Heart right ventricle (tissue), 16 donors: ENCODE data around the gene TOMM40L. TPM values are rescaled to one million over a fixed set of nuclear protein-coding genes. Genes with fewer than 3 reads are reported as not detected.

Experiments
- ATAC-seq, 8 donors: fragments of 200-7000 bp; cut with Tn5 transposase; one replicate each; pipeline ENCODE4 v1.9.1; 2020; ENCODE audit warnings: mild to moderate bottlenecking in 8 of 8, moderate library complexity in 8 of 8, moderate number of reproducible peaks in 1 of 8
- DNase-seq, 2 donors: peaks; one replicate each; pipeline ENCODE4 v3.0.0-alpha.2; 2020
- H3K27ac ChIP-seq, 10 donors: fragments of 200-600 bp; sonication (generic) in 2 of 10; one replicate each; pipeline versions ENCODE4 v1.5.0 to v1.8.0; 2020 to 2022; ENCODE audit warnings: mild to moderate bottlenecking in 3 of 10
- H3K27me3 ChIP-seq, 7 donors: fragments of 200-600 bp; one replicate each; pipeline ENCODE4 v1.8.0; 2021 to 2022; ENCODE audit warnings: mild to moderate bottlenecking in 2 of 7
- H3K36me3 ChIP-seq, 9 donors: fragments of 200-600 bp; sonication (generic) in 1 of 9; one replicate each; pipeline versions ENCODE4 v1.5.0 to v1.8.0; 2020 to 2022; ENCODE audit warnings: mild to moderate bottlenecking in 2 of 9
- H3K4me1 ChIP-seq, 9 donors: fragments of 200-600 bp; sonication (generic) in 1 of 9; one replicate each; pipeline versions ENCODE4 v1.5.0 to v1.8.0; 2020 to 2022; ENCODE audit warnings: mild to moderate bottlenecking in 4 of 9
- H3K4me3 ChIP-seq, 10 donors: fragments of 200-600 bp; sonication (generic) in 2 of 10; one replicate each; pipeline versions ENCODE4 v1.5.0 to v1.8.0; 2020 to 2022; ENCODE audit warnings: mild to moderate bottlenecking in 7 of 10, moderate library complexity in 2 of 10
- H3K9me3 ChIP-seq, 11 donors: fragments of 200-600 bp in 10 of 11; sonication (generic) in 2 of 11; one replicate each; pipeline versions ENCODE4 v1.5.0 to v1.8.0; 2013 to 2022; ENCODE audit warnings: mild to moderate bottlenecking in 2 of 11, control low read depth in 1 of 11, moderate library complexity in 1 of 11
- WGBS, 2 donors: extraction: QIAGEN DNeasy Blood & Tissue Kit; methylation state at CpG; one replicate each; pipeline ENCODE4 v1.1.7; 2013; ENCODE audit warnings: inconsistent platforms in 1 of 2; 5-methylcytosine and 5-hydroxymethylcytosine counted together
- intact Hi-C, 10 donors: fragments of 100-400 bp; cut with DNase I; formaldehyde crosslinking; loops; one replicate each; pipeline versions ENCODE4 v1.11.1 to v1.14.2; 2022
- polyA plus RNA-seq, 2 donors: library from polyadenylated mRNA; stranded (reverse); fragments of 200-250 nt; gene quantifications; one replicate each; pipeline ENCODE4 v1.2.3, GENCODE V29; 2013
- total RNA-seq, 10 donors: library from RNA; stranded (reverse); fragmentation: NEBNext Ultra II Directional in 3 of 10; extraction: Animal tissue kit (Norgen Biotek cat#: 25700) in 3 of 10; gene quantifications; one replicate each; pipeline versions ENCODE4 v1.2.1 to v1.2.4, GENCODE V29; 2021 to 2023
- TF ChIP-seq, protein P1 (sequence below), 9 donors: fragments of 200-600 bp; sonication (generic) in 2 of 9; IDR thresholded peaks; one replicate each; pipeline versions ENCODE4 v1.5.0 to v1.8.0; 2021 to 2022; ENCODE audit warnings: antibody characterized with exemption in 9 of 9, mild to moderate bottlenecking in 5 of 9, moderate library complexity in 1 of 9
- donor health status: Arrhythmogenic right ventricular cardiomyopathy.
- donor health status: ischemic (EF 13 %, LVEDD 7.1; RV severe dilation, severe dysfunction).
- donor health status: healthy with polysubstance abuse.
- donor health status: DM: no; HTN: yes; CAD: no.
- donor health status: DM: no; HTN: no; CAD: no.
- donor health status: ischemic (EF 25% LVEDD 6.9; RV normal size, moderate dysfunction).
- donor health status: ischemic (EF 25% LVEDD 5.7; RV mildly dilated, moderate dysfunction).
- donor health status: healthy.
- donor health status: DM: yes; HTN: yes; CAD: no.
- donor health status: Ischemic cardiomyopathy.
- donor health status: ischemic (EF 35%, LVEDD 5.7; RV mildly dilated, moderate dysfunction).
- donor health status: nonischemic (EF 11% LVEDD 7.7; RV severe dilation, severe dysfunction).
- donor health status: DM: yes; HTN: yes; CAD: no.
- donor health status: PGD.
- donor health status: ischemic (EF 29% LVEDD 5.4; RV normal size, mild dysfunction).
- donor health status: nonischemic (EF 23%, LVEDD 6.1; RV moderate dilation, normal function).

The TOMM40L gene
- total and polyA plus RNA-seq, 12 donors: 17.6 to 37.6 (median 32.8) TPM

DNA sequence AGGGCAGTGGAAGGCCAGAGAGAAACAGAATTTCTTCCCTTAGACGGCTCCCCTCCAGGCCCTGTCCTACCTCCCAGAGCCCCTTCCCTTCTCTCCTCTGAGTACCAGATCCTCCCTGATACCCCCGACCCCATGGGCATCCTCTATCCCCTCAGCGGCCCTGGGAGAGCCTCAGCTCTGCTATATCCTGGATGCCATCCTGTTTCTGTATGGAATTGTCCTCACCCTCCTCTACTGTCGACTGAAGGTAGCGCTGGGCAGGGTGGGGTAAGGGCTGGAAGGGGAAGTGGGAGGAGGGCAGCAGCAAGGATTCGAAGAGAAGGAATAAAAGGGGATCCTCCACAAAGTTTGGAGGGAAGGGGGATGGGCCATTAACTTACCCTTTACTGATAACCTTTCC lies 8.0 kb upstream of the TOMM40L start:
- peak overlapping the region in 5 of 10 donors; percentile 13 to 95 (median 74) for H3K27ac ChIP-seq
- intact Hi-C loops: no loop called here
- WGBS, 2 donors: 59 to 68% methylated on average over 6 of the region's 6 CpGs
- H3K27me3 ChIP-seq: no peaks in the 10 kb centered on the region
- no peak for DNase-seq
- TF ChIP-seq, protein P1, sequence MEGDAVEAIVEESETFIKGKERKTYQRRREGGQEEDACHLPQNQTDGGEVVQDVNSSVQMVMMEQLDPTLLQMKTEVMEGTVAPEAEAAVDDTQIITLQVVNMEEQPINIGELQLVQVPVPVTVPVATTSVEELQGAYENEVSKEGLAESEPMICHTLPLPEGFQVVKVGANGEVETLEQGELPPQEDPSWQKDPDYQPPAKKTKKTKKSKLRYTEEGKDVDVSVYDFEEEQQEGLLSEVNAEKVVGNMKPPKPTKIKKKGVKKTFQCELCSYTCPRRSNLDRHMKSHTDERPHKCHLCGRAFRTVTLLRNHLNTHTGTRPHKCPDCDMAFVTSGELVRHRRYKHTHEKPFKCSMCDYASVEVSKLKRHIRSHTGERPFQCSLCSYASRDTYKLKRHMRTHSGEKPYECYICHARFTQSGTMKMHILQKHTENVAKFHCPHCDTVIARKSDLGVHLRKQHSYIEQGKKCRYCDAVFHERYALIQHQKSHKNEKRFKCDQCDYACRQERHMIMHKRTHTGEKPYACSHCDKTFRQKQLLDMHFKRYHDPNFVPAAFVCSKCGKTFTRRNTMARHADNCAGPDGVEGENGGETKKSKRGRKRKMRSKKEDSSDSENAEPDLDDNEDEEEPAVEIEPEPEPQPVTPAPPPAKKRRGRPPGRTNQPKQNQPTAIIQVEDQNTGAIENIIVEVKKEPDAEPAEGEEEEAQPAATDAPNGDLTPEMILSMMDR (IDR thresholded peaks at IDR 0.05): no peak
- H3K4me3 ChIP-seq: peak overlapping the region in 3 of 10 donors; percentile 5 to 62 (median 19)
- ATAC-seq: peak in 2 of 8 donors; percentile 1 to 16
- peaks cover 0 to 50% (median 18%) of the 10 kb centered on the region in 9 donors for H3K36me3 ChIP-seq
- H3K9me3 ChIP-seq: no peaks in the 10 kb centered on the region
- peaks cover 0 to 48% (median 4%) of the 10 kb centered on the region in 9 donors for H3K4me1 ChIP-seq

DNA sequence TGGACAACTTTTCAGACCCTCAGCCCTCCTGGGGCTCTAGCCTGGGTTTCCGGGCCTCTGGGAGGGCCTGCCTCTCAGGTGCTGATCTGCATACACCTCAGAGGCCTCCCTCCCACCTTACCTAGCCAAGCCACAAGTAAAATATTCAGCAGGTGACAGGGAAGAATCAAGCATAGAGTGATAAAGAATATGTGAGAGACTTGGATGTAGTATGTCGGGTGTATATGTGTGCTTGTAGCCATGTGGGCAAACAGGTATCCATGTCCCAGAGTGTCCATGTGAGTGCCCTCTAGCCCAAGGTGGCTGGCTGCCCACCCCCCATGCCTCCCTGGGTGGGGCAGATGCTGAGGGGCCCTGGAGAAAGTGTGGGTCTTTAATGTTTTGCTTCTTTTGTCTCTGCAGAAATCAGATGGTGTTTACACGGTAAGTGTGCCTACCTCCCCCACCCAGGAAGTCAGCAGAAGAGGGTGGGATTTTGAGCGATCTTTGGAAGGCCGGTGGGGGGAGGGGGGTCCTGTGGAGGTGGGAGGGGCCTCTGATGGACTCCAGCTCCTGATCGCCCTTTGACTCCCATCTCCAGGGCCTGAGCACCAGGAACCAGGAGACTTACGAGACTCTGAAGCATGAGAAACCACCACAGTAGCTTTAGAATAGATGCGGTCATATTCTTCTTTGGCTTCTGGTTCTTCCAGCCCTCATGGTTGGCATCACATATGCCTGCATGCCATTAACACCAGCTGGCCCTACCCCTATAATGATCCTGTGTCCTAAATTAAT lies 7.4 kb upstream of the TOMM40L start:
- Histone ChIP-seq H3K4me1 (peaks cover 0 to 44% (median 4%) of the 10 kb centered on the region in 9 donors), H3K9me3 (no peaks in the 10 kb centered on the region), H3K4me3 (peak overlapping the region in 1 of 10 donors; percentile 62), H3K27me3 (no peaks in the 10 kb centered on the region), H3K27ac (peak overlapping the region in 2 of 10 donors; percentile 9 to 95), H3K36me3 (peaks cover 0 to 44% (median 12%) of the 10 kb centered on the region in 9 donors)
- TF ChIP-seq, protein P1 (IDR thresholded peaks at IDR 0.05): no peak
- ATAC-seq (no peak), DNase-seq (no peak)
- WGBS, 2 donors: 75 to 80% methylated on average over 8 of the region's 8 CpGs
- intact Hi-C loops: no loop called here

DNA sequence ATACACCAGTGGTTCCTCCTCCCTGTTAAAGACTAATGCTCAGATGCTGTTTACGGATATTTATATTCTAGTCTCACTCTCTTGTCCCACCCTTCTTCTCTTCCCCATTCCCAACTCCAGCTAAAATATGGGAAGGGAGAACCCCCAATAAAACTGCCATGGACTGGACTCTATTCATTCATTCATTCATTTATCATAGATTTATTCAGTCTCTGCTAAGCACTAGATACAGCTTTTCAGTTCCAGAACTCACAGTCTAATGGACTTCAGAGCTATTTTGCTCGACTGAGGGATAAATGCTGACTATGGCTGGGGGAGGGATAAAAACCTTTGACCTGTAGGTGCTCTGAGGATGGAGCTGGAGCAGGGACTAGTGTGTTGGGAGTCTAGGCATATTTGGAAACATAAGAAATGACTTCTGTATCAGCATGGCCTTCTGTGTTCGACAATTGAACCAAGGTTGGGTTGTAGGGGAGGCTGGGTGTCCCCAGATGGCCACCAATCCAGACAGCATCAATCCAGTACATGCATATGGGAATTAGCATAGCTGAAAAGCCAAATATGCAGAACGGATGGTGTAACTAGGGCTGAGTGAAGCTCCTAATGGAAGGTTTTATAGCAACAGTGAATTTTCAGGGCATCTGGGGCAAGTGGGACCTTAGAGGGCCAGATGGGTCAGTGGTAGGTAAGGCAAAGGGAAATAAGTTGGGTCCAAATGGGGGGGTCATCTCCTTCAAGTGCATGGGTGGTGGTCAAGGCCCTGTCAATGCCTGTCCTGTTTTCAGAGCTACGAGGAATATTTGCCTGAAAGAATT lies 6.6 kb upstream of the TOMM40L start:
- no peaks in the 10 kb centered on the region for H3K27me3 ChIP-seq
- H3K4me1 ChIP-seq: peaks cover 0 to 37% (median 4%) of the 10 kb centered on the region in 9 donors
- no peak overlapping the region for H3K4me3 ChIP-seq
- H3K27ac ChIP-seq: no peak overlapping the region
- intact Hi-C loops: no loop called here
- WGBS, 2 donors: 90 to 92% methylated on average over 5 of the region's 5 CpGs
- H3K36me3 ChIP-seq: peaks cover 0 to 36% (median 5%) of the 10 kb centered on the region in 9 donors
- no peaks in the 10 kb centered on the region for H3K9me3 ChIP-seq
- no peak for DNase-seq
- TF ChIP-seq, protein P1 (IDR thresholded peaks at IDR 0.05): no peak
- ATAC-seq: no peak

DNA sequence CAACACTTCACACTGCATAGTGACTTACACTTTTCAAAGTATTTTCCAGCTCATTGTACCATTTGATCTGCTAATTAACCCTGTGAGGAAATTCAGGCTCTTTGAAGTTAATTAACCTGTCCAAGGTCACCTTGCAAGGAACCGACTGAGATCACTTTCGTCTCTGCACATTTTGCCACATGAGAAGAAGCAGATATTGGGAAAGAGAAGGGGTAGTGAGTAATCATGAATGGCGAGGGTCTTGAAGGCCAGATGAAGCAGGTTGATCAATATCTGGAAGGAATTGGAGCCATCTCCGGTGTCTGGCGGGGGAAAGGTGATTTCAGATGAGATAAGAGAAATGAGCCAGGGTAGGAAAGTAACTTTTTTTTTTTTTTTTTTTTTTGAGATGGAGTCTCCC lies 5.9 kb upstream of the TOMM40L start:
- Histone ChIP-seq H3K36me3 (peaks cover 0 to 29% (median 0%) of the 10 kb centered on the region in 9 donors), H3K27ac (no peak overlapping the region), H3K9me3 (no peaks in the 10 kb centered on the region), H3K4me3 (no peak overlapping the region), H3K4me1 (peaks cover 0 to 33% (median 4%) of the 10 kb centered on the region in 9 donors), H3K27me3 (no peaks in the 10 kb centered on the region)
- WGBS, 2 donors: 88% methylated on average over 5 of the region's 5 CpGs
- DNase-seq (no peak), ATAC-seq (no peak)
- TF ChIP-seq, protein P1 (IDR thresholded peaks at IDR 0.05): no peak
- intact Hi-C loops: loop anchor here in 1 of 10 donors (10.0 kb wide), 1 partner anchor 165 kb away; no protein-coding TSS in a partner anchor
